Vagina (tissue), 2 donors: Measurements from ENCODE around the gene BCL2L2.

ENCODE experiments used
- CTCF ChIP-seq, 3 experiments: fragments of 450-650 bp in 2 of 3; fragments of 200-600 bp in 1 of 3; sonication (generic) in 1 of 3; IDR thresholded peaks; one replicate each; pipeline ENCODE4 v1.5.1; 2017 to 2019; ENCODE audit warnings: antibody characterized with exemption in 3 of 3, mild to moderate bottlenecking in 2 of 3, moderate library complexity in 2 of 3
- POLR2A ChIP-seq, 2 donors: fragments of 450-650 bp; IDR thresholded peaks; one replicate each; pipeline ENCODE4 v1.6.1; 2017; ENCODE audit warnings: antibody characterized with exemption in 2 of 2, mild to moderate bottlenecking in 2 of 2, moderate library complexity in 2 of 2
- POLR2AphosphoS5 ChIP-seq, 2 donors: sonication (generic); formaldehyde crosslinking; IDR thresholded peaks; one replicate each; pipeline ENCODE4 v1.9.0; 2017; ENCODE audit warnings: antibody characterized with exemption in 2 of 2, mild to moderate bottlenecking in 2 of 2, low read depth in 1 of 2; ENCODE audit not compliant: insufficient read depth in 1 of 2

- TF ChIP-seq CTCF (IDR thresholded peaks at IDR 0.05) (no peak), POLR2A (IDR thresholded peaks at IDR 0.05) (no peak), POLR2AphosphoS5 (IDR thresholded peaks at IDR 0.05; ENCODE audit: insufficient read depth in 1 of 2, low read depth in 1 of 2) (no peak)
Observed at GRCh38 chr14:23339506-23340268, 33.1 kb downstream of the BCL2L2 start.
